ENCODE data around the gene TCF7. TPM values are rescaled to one million over a fixed set of nuclear protein-coding genes. Genes with fewer than 3 reads are reported as not detected.

The TCF7 gene
- total and polyA plus RNA-seq, 2 of the 13 experiments (the other 11 are each of a cell fraction or from before 2014, with no cell fraction given), result 6.3 to 6.8 TPM

DNA sequence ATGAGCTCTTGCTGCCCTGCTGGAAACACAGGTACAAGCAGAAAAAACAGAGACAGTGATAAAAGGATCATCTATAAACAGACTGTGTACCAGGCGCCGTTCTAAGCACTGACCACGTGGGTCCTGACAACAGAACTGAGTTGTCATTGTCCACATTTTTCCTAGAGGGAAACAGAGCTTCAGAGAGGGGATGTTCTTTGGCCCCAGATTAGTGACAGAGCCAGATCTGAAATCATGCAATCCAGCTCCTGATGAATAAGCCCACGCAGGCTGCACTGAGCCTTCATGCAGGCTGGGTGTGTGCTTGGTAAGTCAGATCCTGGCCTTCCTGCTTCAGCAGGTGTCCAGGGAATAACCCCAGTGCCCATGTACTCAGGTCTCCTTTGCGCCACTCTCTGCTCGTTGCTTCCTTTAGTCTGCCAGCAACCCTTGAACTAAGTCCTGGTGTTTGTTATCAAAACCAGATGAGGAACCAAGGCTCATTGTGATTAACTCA is 22.8 kb upstream of the TCF7 start (continued):
- no peak for TF ChIP-seq PAX8 (CRISPR knock-in tag; IDR thresholded peaks at IDR 0.05; ENCODE audit: borderline replicate concordance)
- TF ChIP-seq HNF1A (IDR thresholded peaks at IDR 0.05; ENCODE audit: low read depth), result no peak
- TF ChIP-seq HNF1A (CRISPR knock-in tag; IDR thresholded peaks at IDR 0.05; ENCODE audit: borderline replicate concordance), result no peak
- peak; percentile 56; the same call in 1 of the 2 replicates for TF ChIP-seq ARID4A (CRISPR knock-in tag; IDR thresholded peaks at IDR 0.05; ENCODE audit: borderline replicate concordance)
- TF ChIP-seq MAF1 (CRISPR knock-in tag; IDR thresholded peaks at IDR 0.05; ENCODE audit: borderline replicate concordance), result no peak
- no peak for TF ChIP-seq LCORL (IDR thresholded peaks at IDR 0.05)
- TF ChIP-seq LCORL (CRISPR knock-in tag; IDR thresholded peaks at IDR 0.05), result 0 out of 2 replicates have a peak, but pooled peaks have one; percentile 59
- peak; percentile 16; the same call in 1 of the 2 replicates for TF ChIP-seq ETV5 (CRISPR knock-in tag; IDR thresholded peaks at IDR 0.05; ENCODE audit: borderline replicate concordance)
- TF ChIP-seq CREB1 (IDR thresholded peaks at IDR 0.05), result no peak
- TF ChIP-seq CREB1 (CRISPR knock-in tag; IDR thresholded peaks at IDR 0.05), result peak; percentile 40; the same call in 1 of the 2 replicates
- TF ChIP-seq NR2F6 (IDR thresholded peaks at IDR 0.05), result 0 out of 2 replicates have a peak, but pooled peaks have one; percentile 17
- peak; percentile 28; the same call in 1 of the 2 replicates for TF ChIP-seq NR2F6 (CRISPR knock-in tag; IDR thresholded peaks at IDR 0.05)
- no peak for TF ChIP-seq GPN1 (CRISPR knock-in tag; IDR thresholded peaks at IDR 0.05; ENCODE audit: borderline replicate concordance)
- no peak for TF ChIP-seq ZNF563 (CRISPR knock-in tag; IDR thresholded peaks at IDR 0.05)
- TF ChIP-seq, protein P1, sequence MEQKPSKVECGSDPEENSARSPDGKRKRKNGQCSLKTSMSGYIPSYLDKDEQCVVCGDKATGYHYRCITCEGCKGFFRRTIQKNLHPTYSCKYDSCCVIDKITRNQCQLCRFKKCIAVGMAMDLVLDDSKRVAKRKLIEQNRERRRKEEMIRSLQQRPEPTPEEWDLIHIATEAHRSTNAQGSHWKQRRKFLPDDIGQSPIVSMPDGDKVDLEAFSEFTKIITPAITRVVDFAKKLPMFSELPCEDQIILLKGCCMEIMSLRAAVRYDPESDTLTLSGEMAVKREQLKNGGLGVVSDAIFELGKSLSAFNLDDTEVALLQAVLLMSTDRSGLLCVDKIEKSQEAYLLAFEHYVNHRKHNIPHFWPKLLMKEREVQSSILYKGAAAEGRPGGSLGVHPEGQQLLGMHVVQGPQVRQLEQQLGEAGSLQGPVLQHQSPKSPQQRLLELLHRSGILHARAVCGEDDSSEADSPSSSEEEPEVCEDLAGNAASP (CRISPR knock-in tag; IDR thresholded peaks at IDR 0.05; ENCODE audit: borderline replicate concordance), result peak; percentile 13; the same call in 1 of the 2 replicates
- TF ChIP-seq IRF9 (CRISPR knock-in tag; IDR thresholded peaks at IDR 0.05; ENCODE audit: borderline replicate concordance), result no peak
- peak; percentile 85 for TF ChIP-seq MAX (IDR thresholded peaks at IDR 0.05)
- TF ChIP-seq ZNF598 (CRISPR knock-in tag; IDR thresholded peaks at IDR 0.05; ENCODE audit: borderline replicate concordance), result no peak
- TF ChIP-seq HNF4A (CRISPR knock-in tag; IDR thresholded peaks at IDR 0.05), result peak; percentile 58
- peak; percentile 44; the same call in 1 of the 2 replicates for TF ChIP-seq SPEN (CRISPR knock-in tag; IDR thresholded peaks at IDR 0.05; ENCODE audit: low read depth)

Data from HepG2 (cell line).